ENCODE results near the gene RFNG.

DNA sequence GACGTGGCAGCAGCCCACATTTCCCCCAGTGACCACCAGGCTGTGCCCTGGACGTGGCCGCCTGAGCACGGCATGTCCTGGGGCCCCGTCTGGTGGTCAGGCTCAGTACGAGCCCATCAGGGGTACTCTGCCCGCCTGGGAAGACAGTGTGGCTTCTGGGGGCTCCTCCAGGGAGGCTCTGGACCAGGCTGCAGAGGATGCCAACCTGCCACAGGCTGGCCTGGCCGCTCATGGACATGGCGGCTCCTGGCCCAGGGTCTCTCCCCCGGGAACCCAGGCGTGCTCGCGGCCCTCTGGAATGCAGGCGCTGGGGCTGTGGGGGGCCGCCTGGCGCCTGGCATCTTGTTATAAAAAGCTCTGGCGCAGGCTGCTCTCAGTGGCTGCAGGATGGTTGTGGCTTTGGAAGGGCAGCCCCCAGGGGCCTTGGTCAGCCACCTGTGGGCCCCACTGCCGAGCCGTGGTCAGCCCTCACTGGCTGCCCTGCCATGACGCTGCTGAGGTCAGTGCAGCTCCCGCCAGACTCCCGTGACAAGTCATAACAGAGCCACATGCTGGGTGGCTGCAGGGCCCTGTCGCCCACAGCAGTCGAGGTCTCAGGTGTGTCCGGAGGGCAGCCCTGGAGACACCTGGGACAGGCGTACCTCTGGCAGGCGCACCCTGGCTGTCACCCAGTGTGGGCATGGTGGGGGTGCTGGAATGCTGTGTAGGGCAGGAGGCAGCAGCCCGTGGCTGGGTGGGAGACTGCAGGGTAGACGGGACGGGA, 43.9 kb downstream of the RFNG start:
- TF ChIP-seq EZH2 (IDR thresholded peaks at IDR 0.05; ENCODE audit: low read length) = no peak
- TF ChIP-seq, protein P1, sequence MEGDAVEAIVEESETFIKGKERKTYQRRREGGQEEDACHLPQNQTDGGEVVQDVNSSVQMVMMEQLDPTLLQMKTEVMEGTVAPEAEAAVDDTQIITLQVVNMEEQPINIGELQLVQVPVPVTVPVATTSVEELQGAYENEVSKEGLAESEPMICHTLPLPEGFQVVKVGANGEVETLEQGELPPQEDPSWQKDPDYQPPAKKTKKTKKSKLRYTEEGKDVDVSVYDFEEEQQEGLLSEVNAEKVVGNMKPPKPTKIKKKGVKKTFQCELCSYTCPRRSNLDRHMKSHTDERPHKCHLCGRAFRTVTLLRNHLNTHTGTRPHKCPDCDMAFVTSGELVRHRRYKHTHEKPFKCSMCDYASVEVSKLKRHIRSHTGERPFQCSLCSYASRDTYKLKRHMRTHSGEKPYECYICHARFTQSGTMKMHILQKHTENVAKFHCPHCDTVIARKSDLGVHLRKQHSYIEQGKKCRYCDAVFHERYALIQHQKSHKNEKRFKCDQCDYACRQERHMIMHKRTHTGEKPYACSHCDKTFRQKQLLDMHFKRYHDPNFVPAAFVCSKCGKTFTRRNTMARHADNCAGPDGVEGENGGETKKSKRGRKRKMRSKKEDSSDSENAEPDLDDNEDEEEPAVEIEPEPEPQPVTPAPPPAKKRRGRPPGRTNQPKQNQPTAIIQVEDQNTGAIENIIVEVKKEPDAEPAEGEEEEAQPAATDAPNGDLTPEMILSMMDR (optimal IDR thresholded peaks at IDR 0.05 in 1 of 3, IDR thresholded peaks at IDR 0.05 in 1 of 3, conservative IDR thresholded peaks at IDR 0.05 in 1 of 3; ENCODE audit: extremely low read depth in 1 of 3, insufficient read depth in 2 of 3, low read length in 3 of 3) = no peak

Measured in keratinocyte (primary cell).